Measurements from ENCODE around the gene HTR3E.

DNA sequence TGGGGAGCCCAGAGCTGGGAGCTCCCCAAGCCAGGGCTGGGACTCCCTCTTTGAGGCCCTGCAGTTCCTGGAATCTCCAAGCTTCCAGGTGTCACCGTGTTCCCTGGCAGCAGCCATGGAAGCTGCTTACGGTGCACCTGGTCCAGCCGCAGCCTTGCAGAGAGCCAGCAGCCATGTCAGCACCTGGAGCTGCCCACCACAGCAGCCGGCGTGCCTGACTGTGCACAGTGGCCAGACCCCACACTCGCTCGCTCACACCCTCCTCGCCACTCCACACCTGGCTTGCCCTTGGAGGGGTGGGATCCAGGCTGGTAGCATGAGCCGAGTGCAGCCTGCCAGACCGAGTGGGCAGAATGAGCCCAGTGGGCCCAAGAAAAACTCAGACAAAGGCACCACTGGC is 14.8 kb upstream of the HTR3E start:
- TF ChIP-seq CTCF (IDR thresholded peaks at IDR 0.05) = no peak
- no peak for TF ChIP-seq POLR2A (IDR thresholded peaks at IDR 0.05)
